ENCODE data around the gene TAPBP.

- no peak for TF ChIP-seq CTCF (IDR thresholded peaks at IDR 0.05)
- no peak for TF ChIP-seq POLR2A (IDR thresholded peaks at IDR 0.05)
Observed at GRCh38 chr6:33356295-33356694, 42.4 kb upstream of the TAPBP start.
